GM18508 (cell line): ENCODE measurements around the gene RAB5A.
"Not testable (repeated sequence)": the region's sequence is repeated elsewhere in the genome, so short reads cannot be mapped to it uniquely, and the experiment has no call there.

Source experiments
- ATAC-seq: cut with Tn5 transposase; IDR thresholded peaks from one replicate; pipeline ENCODE4 v1.9.1; 2021; ENCODE audit warnings: moderate number of reproducible peaks; ENCODE audit not compliant: insufficient read depth, unreplicated experiment

The RAB5A gene, protein sequence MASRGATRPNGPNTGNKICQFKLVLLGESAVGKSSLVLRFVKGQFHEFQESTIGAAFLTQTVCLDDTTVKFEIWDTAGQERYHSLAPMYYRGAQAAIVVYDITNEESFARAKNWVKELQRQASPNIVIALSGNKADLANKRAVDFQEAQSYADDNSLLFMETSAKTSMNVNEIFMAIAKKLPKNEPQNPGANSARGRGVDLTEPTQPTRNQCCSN

DNA sequence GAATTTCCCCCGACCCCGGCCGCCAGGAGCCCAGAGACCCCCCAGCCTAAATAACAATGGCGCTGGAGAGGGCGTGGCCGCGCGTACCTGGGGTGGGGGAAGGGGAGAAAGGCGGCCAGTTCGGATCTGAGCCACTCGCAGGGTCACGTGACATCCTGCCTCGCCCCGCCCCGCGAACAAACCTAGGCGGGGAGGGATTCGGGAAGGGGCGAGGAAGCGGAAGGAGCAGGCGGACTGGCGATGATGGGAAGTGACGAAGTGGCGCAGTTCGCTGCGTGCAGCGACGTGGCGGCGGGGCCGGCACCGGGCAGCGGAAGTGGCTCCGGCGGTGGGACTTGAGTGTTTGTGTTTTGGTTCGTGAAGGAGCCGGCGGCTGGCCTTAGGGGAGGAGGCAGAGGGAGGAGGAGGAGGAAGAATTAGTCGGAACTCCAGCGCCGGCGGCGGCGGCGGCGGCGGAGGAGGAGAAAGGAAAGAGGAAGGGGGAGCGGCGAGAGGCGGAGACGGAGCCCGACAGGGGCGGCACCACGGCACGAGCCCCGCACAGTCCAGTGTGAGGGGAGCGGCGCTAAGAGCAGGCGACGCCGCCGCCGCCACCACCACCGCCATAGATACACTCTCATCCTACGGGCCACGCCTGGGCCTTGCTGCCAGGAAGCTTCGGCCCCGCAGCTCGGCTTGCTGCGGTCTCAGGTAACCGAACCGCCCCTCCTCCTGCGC, at the start of gene RAB5A:
Gene RAB5A, plus strand, starts transcription at position 266 of the 717 bp plus-strand sequence. CDS start 3,802 bp downstream, outside the sequence.
- peak; percentile 95 for ATAC-seq

DNA sequence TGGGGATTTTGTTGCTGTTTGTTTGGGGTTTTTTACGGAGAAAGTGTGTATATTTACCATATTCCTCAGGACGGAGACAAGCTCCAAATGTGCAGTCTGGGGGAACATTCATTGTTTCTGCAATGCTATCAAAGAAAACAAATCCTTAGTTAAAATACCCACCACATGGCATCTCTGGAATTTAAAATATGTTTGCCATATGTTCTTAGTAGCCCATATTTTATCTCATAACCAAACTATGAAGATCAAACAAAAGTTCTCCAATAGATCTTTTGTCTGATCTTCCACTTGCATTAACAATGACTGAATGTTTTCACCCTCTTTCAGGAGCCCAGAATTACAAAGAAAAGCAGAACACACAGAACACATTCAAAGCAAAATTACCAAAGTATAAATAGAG, 48.2 kb upstream of the RAB5A start:
- no peak for ATAC-seq

DNA sequence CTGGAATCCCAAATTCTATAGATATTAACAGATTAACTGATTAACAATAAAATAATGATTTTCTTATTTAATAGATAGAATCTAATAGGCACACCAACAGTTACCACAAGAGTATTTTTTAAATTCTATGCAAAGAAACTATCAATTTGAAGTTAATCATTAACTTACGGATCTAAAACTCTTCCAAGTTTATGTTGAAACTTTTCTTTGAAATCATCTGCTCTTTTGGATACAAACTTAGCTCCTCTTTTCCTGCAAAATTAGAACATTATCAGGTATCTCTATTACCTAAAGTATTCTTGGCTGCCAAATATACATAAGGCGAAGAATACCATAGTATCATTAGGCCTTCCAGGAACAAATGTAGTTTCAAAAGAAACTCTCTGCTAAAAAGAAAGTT, 47.6 kb upstream of the RAB5A start:
- ATAC-seq = no peak

DNA sequence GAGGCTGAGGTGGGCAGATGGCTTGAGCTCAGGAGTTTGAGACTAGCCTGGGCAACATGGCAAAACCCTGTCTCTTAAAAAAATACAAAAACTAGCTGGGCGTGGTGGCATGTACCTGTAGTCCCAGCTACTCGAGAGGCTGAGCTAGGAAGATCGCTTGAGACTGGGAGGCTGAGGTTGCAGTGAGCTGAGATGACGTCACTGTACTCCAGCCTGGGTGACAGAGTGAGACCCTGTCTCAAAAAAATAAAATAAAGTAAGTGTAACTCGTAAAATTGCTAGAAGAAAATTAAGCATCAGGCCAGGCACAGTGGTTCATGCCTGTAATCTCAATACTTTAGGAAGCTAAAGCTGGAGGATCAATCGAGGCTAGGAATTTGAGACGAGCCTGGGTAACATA, 47.1 kb upstream of the RAB5A start:
- not testable (repeated sequence) for ATAC-seq

DNA sequence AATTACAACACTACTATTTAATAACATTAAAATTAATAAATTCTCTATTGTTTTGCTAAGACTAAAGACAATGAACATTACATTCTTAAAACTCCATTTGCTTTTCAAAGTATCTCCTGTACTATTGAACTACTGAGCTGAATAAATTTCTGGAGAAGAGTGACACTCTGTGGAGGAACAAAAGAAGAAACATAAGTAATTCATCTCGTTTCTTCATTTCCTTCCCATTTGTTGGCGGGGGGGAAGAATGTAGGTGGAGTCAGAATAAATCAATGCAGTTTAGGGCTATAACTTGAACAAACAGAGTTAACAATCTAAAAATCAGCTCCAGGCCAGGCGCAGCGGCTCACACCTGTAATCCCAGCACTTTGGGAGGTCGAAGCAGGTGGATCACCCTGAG, 45.6 kb upstream of the RAB5A start:
- ATAC-seq = no peak

DNA sequence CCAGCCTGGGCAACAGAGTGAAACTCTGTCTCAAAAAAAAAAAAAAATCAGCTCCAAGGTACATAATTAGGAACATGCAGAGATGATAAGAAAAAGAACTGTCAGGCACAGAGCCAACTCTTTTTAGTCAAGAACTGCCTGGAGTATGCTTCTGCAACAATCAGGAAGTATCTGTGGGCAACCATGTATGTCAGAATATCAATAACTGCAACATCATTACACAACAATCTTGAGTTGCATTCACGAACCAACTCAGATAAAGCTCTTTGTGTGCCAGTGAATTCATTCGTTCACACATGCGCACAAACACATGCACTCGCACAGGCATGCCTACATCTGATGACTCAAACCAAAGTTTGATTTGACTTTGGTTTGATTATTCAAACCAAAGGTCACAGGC, 45.0 kb upstream of the RAB5A start:
- ATAC-seq = no peak

DNA sequence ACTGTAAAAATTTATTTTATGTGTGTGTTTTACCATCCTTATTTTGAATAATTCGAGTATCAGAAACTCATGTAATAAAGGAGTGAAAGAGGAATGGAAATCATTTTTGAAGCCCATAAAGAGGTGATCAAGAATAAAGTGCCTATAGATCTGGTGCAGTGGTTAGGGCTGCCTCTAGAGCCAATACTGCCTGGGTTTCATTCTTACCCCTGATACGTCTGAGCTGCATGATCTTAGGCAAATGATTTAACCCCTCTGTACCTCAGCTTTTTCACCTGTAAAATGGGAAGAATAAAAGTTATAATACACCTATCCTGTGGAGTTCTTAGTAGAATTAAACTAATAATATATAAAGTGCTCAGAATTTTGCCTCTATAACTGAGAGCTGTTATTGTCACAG, 43.2 kb upstream of the RAB5A start:
- no peak for ATAC-seq

DNA sequence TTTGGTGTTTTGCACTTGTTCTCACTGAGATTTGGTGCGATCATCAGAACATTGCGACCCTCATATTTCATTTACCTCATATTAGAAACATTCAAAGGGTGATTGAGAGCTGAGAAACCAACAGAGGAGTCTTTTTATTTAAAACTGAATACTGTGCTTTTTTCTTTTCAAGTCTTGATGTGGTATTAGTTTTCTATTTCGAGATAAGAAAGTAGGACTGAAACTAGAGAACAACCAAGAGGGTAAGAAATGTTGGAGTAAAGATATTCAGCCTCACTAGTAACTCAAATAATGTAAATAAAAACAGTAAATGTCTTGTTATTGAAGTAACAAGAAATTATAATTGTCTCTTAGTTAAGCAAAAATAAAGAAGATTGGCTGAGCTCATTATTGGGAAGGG, 39.4 kb upstream of the RAB5A start:
- ATAC-seq = no peak

DNA sequence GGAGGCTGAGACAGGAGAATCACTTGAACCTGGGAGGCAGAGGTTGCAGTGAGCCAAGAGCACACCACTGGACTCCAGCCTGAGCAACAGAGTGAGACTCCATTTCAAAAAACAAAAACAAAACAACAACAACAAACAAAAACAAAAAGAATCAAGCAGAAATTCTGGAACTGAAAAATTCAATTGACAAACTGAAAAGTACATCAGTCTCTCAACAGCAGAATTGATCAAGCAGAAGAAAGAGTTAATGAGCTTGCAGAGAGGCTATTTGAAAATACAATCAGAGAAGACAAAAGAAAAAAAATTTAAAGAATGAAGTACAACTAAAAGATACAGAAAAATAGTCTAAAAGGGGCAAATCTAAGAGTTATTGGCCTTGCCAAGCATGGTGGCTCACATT, 35.4 kb upstream of the RAB5A start:
- ATAC-seq = no peak

DNA sequence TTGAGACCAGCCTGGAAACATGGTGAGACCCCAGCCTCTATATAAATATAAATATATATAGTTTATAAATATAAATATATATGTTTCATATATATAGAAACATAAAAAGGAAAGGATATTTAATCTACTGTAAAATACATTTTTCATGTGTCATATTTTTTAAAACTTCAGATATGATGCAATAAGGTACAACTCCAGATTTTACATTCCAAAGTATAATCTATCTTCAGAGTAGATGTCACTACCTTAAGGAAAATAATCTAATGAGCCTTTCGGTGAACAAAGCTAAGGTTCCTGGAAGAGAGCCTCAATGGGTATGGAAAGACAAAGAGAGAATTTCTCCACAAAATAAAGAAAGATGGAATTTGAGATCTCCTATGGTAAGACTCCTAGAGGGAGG, 29.7 kb upstream of the RAB5A start:
- no peak for ATAC-seq

DNA sequence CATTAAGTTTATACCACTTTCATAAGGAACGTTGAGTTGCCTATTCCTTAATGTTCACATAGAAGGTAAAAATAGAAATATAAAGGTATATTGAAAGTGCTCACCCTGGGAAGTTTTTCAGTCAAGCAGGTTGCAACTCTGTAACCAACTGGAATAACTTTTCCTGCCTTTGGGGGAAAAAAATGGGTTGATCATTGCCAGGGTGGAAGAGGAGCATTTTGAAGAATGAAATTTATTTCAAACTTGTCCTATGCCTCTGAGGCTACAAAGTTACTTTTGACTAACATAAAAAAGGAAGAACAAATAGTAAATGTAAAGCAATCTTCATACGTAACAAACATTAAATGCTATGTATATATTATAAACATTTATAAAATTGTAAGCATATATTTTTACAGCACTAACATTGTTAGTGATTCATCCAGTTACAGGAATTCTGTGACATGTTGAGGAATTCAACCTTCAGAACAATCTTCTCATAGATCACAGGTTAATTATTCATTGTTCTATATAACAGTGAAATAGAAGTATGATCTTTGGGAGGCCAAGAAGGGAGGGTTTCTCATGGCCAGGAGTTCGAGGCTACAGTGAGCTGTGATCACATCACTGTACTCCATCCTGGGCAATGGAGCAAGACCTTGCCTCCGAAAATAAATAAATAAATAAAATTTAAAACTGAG, 26.4 kb upstream of the RAB5A start:
- no peak for ATAC-seq

DNA sequence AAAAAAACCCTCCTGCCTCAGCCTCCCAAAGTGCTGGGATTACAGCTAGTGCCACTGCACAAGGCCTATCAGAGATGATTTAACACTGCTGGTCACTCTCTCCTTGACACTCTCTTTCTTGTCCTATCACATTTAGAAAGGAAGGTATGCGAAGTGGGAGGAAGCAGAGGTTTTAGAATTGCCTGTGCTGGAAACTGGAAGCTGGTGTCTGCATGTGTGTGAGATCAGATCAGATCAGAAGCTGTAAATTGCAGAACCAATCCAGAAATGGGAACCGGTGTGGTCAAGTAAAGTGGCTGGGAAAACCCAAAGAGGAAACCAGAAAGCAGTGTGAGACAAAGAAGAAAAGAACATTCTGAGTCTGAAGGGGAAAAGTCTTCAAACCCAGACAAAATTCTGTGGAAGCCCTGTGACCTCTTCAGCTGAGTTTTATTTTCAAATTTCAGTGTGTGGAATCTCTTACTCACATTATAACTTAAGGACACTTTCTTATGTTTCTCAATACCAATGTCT, 15.7 kb upstream of the RAB5A start:
- ATAC-seq = peak; percentile 86

DNA sequence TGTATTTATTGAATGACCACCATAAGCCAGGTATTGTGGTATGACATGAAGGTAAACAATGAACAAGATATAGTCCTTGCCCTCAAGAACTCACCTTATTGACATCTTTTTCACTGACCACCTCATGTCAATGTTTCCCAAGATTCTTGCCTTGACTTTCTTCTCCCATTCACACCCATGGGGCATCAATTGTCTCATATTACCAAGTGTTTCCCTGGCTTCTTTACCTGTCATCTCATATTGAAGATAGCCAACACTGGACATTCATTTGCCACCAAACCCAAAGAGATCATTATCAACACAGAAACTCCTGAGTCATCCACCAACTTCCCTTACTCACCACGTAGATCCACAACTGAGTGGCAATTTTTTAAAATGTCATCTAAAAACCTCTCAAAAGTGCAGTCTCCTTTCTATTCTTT, 15.1 kb upstream of the RAB5A start:
- peak; percentile 41 for ATAC-seq

DNA sequence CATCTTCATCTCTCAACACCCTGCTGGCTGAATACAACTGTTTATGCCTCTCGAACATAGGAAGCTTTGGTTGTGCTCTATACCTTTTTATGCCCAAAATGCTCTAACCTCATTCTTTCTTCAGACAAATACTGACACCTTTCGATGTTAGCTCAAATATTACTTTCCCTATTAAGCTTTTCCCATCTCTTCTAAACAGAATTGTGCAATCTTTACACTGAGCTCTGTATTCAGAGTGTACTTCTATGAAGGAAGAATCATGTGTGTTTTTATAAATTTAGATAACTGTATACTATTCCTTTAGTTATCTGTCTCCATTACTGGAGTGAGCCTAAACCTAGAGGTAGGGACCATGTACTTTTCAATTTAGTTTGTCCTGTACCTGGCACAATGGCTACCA, 14.5 kb upstream of the RAB5A start:
- ATAC-seq = no peak

DNA sequence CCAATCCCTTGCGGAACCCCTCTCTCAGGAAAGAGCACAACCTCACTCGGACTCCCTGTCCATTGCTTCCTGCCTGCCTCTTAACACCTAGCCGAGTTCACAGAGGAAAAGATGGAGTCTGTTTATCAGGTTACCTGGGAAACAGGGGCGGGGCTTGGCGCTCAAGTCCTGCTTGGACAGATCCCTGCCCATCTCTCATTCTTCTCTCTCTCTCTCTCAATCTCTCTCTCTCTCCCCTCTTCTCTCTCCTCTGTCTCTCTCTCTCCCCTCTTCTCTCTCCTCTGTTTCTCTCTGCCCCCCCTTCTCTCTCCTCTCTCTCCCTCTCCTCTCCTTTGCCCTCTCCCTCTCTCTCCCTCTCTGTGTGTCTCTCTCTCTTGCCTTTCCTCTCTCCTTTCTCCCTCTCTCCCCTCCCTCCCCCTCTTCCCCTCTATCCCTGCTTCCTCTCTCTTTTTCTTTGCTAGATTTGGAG, 12.8 kb upstream of the RAB5A start, which contains the start of gene EFHB:
Gene EFHB, minus strand, starts transcription at position 120 of the 469 bp plus-strand sequence. CDS start 199 bp downstream, outside the sequence.
- no peak for ATAC-seq

DNA sequence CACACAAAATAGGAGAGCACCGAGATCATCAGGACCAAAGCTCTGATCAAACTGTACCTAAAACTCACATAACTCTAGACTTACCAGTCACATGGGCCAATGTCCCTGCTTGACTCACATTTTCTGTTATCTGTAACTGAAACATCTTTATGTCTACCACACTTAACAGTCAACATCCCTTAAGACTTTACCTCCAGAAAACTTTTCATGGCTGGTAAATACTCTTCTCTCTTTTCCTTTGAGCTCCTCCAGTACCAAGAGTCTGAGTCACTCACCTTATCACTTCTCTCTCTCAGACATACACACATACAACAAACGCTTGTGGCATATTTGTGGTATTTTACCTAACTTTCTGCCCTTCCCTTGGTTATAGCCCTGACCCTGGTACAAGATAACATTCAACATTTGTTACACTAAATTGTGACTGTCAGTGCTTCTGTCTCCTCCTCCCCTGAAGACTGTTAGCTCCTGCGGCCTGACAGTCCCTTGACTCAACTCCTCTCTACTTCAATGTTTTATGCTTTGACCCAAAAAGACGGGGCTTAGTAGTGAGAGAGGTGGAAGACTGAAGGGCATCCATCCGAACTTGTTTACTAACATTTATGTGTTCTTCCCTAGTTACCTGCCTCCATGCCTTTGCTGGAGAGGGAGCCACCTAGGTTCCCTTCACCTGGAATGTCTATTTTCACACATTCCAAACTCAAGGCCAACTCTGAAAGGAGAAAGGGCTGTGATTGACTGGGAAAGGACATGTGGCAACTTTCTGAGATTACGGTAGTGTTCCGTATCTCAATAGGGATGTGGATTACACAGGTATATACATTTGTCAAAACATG, 9.2 kb upstream of the RAB5A start:
- ATAC-seq = no peak

DNA sequence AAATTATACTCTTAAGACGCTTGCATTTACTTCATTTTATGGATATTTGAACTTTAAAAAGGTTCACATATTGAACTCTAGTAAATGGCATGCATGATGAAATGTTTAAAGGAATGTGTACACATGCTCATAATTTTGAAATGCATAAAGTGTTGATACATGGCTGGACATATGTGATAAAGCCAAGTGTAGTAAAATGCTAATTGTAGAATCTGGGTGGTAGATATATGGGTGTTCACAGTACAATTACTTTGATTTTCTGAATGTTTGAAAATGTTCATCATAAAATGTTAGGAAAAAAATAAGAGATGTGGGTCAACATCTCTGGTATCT, 8.6 kb upstream of the RAB5A start:
- ATAC-seq = no peak

DNA sequence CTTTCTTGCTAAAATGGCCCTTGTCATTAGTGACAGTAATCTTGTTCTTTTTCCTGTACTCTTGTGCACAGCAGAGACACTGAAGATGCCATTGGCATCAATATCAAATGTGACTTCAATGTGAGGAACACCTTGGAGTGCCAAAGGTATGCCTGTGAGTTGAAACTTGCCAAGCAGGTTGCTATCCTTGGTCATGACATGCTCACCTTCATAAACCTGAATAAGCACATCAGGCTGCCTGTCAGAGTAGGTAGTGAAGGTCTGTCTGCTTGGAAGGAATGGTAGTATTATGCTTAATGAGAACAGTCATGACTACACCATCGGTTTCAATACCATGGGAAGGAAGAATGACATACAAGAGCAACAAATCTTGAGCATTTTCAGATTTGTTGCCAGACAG, 6.3 kb upstream of the RAB5A start:
- no peak for ATAC-seq

DNA sequence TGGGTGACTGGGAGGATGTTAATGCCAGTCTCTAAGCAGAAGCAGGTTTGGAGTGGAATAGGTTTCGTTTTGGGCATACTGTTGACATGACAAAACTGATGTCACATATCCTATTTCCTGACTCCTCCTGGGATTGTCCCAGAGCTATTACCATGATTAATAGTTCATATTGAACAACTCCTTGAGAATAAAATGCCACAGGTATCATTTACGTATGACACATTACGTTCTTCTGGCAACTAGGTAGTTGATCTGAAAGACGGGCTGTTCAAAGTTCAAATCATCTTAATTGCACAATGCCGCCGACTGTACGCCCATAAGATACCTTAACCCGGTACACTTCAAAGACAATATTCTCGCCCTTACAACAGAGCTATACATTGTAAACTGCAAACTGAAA, 1.4 kb upstream of the RAB5A start:
- ATAC-seq = no peak
